Islet precursor cell (in vitro differentiated cells): Measurements from ENCODE around the gene MEA1.
A peak's percentile ranks its signal among the peaks of the same experiment; 100 is the strongest.
"Not testable (repeated sequence)": the region's sequence is repeated elsewhere in the genome, so short reads cannot be mapped to it uniquely, and the experiment has no call there.

Source experiments
- DNase-seq: peaks from one replicate; pipeline ENCODE4 v3.0.0-alpha.2; 2018

MEA1 gene

DNA sequence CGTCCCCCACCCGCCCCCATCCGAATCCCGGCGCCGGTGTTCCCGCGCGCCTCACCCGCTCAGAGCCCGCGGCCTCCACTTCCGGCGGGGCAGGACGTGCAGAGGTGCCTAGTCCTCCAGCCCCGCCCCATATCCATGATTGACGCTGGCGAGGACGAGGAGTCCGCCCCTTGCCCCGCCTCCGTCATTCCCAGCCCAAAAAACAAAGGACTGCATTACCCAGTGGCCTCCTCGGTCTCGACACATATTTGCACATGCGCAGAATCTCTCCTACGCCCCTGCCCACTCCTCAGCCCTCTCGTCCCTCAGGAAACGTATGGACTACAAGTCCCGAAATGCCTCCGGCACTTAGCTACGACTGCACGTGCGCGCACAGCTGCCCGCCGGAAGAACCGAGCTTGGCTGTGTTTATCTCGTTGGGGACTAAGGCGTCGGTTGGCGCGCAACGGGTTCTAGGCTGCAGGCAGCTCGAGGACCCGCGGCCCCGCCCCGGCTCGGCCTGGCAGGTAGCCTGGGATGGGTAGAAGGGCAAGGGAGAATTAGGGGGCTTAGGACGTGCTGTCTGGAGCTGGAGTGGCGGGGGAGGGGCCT lies at the start of gene MEA1, which contains the start of gene KLHDC3:
TSS of gene MEA1 (minus strand) at position 104 of the 591 bp plus-strand sequence. CDS start 133 bp downstream, outside the sequence.
TSS of gene KLHDC3 (plus strand) at position 407 of the 591 bp plus-strand sequence. CDS start 2,944 bp downstream, outside the sequence.
- peak; percentile 100 for DNase-seq

DNA sequence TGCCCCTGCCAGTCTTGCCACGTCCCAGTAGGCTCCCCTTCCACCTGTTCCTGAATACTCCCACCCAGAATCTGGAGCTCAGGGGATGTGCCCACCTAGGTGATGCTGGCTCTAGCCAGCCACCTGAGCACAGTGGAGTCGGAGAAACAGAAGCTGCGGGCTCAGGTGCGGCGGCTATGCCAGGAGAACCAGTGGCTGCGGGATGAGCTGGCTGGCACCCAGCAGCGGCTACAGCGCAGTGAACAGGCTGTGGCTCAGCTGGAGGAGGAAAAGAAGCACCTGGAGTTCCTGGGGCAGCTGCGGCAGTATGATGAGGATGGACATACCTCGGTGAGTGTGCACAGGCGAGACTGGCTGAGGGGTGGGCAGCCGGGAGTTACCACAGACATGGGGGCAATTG lies 49.1 kb upstream of the MEA1 start:
- no peak for DNase-seq

DNA sequence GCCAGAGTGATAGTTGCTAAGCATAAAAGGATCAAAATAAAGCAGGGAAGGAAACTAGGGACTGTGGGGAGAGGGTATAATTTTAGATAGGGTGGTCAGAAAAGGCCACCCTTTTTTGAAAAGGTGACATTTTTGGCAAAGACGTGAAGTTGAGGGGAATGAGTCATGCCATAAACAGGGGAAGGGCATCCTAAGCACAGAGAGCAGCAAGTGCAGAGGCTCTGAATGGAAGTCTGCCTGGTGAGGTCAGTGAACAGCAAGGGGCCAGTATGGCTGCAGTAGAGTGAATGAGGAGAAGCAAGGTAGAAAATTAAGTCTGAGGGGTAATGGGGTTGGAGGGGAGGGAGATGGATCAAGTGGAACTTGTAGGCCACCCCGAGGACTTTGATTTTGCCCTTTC lies 48.1 kb upstream of the MEA1 start:
- DNase-seq, result no peak

DNA sequence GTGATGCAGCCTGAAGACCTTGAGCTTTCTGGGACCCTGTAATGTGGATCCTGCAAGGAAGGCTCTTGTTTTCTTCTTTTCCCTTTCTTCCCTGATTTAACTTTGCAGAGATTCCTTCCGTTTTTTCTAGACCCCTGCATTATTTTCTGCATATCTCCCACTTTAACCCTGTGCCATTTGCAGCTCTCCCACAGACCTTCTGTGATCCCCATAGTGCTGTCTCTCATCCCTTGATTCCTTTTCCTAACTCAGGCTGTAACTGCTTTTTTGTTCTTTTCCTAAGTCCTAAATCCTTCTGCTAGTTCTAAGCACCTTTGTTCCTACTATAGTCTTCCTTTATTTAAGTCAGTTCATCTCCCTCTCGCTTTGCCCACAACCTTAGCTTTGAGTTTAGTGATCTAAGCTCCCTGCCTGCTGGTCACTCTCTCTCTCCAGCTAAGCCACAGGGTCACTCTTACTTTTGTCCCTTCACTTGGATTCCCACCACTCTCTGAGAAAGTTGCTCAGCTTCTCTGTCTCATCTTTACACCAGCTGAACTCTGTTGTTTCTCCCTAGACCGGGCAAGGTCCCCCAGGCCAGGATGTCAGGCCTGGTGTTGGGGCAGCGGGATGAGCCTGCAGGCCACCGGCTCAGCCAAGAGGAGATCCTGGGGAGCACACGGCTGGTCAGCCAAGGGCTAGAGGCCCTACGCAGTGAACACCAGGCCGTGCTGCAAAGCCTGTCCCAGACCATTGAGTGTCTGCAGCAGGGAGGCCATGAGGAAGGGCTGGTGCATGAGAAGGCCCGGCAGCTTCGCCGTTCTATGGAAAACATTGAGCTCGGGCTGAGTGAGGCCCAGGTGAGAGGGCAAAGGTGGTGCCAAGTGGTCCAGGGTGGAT lies 47.2 kb upstream of the MEA1 start:
- DNase-seq, result no peak

DNA sequence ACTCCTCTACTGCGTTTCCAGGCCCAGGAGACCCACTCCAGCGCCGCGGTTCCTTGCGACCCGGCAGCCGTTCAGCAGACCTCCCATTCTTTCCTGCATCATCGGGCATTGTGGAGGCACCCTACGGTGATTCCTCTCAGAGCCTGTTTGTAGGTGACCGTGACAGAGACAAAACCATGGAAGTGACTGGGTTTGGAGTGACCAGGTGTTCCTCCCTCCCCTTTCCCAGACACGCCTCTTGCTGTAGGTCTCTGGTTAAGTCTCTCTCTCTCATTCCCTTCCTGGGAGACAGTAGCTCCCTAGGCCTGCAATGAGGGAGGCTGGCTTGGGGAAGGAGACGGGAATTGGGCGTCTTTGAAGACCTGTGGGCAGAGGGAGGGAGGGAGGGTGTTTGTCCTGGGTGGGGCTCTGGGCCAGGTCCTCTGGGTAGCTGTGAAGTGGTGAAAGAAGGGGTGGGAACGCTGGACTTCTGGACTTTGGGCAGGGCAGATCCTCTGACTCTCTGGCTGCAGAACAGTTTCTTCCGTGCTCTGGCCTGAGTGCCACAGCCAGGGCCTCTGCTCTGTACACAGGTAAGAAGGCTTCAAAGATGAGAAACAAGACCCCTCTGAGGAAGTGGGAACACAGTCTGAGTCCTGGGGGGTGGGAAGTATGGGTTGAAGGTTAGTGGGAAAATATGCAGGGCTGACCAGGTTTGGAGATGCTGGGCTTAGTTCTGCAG lies 46.4 kb upstream of the MEA1 start:
- no peak for DNase-seq

DNA sequence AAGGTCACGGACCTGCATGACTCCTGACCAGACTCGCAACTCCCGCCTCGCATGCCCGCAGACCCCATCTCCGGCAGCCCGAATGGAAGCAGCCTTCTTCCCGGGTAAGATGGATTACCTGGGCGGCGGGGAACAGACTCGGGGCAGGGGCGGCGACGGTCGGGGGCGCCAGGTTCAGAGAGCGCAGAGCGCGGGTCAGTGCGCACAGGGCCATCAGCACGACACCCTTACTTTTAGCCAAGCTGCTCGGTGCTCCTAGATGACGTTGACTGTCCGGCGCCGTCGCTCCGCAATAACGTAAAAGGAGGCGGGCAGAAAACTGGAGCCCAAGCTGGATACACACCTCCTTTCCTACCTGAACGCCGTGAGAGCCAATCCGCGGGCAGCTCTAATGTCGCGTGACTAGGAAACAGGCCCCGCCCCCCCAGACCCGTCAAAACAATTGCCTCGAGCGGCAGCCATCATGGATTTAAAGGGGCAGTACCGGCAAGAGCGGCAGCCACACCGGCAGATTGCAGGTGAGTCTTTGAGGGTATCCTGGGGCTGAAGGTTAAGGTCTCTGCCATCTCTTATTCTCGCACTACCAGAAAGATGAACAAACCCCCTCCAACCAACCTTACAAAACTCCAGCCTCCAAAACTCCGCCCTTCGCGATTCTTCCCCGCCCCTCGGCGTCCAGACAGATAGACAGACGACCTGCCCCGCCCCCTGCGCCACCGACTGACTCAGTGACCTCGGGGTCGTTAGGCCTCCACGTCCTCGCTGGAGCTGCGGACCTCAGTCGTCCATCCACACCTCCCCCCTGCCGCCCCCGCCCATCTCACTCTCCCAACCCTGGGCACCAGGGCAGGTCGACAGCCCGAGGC lies 45.7 kb upstream of the MEA1 start, which contains the start of the genes KLC4 and MRPL2:
TSS of gene KLC4 (plus strand) at position 464 of the 866 bp plus-strand sequence. CDS start 1,705 bp downstream, outside the sequence.
TSS of gene MRPL2 (minus strand) at position 267 of the 866 bp plus-strand sequence. CDS start at position 214, 53 bp downstream.
- DNase-seq, result peak; percentile 99

DNA sequence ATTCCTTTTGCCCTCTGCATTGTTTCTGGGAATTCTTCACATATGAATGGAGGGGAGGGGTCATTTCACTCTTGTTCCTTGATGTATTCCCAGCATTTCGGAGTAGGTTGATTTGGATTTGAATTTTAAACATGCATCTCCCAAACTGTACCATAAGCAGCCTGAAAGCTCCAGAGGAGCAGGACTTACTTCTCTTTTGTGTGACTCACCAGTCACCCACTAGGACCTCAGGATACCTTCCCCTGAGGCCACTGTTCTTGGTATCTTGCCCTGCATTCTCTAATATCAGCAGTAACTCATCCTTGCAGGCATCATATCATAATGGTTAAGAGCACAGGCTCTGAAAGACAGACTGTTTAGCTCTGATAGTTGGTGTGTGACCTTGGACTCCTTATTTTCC lies 44.8 kb upstream of the MEA1 start:
- no peak for DNase-seq

DNA sequence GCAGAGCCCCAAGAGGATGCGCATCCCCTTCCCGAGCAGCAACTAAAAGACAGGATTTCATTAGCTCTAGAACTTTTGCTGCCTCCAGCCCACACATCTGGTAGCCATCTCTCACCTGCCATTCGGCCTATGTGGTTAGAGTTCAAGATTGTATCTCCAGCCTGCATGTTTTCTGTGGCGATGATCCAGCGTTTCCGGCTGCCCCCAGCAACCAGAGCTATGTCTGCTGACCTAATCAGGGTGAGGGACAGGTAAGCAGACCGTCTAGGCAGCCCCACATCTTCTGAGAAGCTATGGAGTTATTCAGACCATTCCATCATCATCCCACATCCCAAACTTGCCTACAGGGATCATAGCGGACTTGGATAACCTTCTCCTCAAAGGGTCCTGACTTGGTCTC lies 42.2 kb upstream of the MEA1 start:
- DNase-seq, result peak; percentile 77

DNA sequence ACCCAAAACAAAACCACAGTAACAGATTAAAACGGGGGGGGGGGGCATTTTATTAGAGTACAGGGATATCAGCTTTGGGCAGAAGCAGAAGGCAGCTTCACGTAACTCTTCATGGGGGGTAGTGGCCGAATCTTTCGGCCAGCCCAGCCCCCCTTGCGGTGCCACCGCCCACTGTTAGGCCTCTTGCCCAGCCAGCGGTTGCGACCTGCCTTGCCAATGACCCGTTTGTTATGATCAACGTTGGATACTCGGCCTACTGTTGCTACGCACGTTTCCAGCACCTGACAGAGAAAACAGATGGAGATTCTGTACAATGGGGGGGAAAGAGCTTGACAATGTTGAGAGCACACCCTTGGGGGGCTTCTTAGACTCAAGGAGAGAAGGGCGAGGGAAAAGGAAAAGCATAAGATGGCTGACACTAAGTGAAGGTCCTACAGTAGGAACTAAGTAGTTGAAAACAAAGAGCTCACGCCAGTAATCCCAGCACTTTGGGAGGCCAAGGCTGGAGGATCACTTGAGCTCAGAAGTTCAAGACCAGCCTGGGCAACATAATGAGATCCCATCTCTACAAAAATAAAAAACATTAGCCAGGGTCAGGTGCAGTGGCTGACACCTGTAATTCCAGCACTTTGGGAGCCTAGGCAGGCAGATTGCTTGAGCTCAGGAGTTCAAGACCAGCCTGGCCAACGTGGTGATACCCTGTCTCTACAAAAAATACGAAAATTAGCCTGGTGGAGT lies 40.6 kb upstream of the MEA1 start:
- no peak for DNase-seq

DNA sequence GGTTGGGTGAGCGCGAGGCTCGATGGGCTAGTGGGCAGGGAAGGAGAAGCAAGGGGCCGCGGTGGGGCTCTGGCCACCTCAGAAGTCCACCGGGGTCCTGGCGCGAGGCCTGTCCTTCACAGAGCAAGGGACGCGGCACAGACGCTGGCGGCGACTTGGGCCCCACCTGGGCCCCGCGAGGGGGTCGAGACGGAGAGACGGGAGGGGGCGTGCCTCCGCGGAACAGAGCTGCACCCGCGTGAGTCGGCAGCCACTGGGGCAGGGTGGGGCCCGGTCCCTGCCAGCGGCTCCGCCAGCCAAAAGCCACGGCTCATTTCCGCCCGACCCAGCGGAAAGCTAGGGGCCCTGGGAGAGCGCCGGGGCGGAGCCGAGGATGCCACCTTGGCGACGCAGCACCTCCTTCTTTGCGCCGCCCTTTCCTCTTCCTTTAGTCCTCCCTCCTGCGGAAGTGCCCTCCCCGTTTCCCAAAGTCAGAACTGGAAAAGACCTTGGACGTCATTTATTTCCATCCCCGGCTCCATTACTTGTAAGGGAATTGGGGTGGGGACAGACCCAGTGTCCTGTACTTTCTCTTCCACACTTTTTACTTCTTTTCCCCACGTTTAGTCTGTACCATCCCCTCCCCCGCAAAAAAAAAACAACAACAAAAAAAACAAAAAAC lies 39.9 kb upstream of the MEA1 start, which contains the start of gene CUL7:
TSS of gene CUL7 (minus strand) at position 307 of the 661 bp plus-strand sequence. CDS start 1,063 bp downstream, outside the sequence.
- peak; percentile 96 for DNase-seq

DNA sequence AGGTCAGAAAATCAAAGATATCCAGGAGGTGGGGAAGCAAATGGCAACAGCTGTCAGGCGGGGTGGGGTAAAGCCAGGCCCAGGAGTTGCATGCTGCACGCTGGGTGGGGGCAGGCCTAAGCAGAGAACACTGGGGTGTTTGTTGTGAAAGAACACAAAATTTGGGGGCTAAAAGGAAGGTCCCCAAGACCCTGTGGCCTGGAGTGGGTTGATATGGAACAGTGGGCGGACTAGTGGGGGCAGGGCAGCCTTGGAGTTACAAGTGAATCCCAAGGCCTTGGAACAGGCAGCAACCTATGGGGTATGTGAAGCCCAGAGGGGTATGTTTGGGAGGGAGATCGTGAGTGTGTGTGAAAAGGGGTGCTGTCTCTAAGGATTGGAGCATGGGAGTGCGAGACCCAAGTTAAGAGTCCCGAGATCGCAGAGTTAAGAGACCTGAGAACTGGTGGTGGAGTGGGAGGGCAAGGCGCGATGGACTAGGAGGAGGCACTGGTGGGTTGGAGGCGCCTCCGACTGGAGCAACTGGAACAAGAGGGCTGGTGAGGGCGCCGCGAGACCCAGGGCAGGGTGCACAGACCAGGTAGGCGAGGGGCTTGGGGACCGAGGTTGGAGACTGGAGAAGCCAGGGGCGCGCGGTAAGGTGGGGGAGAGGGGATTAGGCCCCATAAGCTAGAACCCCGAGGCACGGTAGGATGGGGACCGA lies 39.2 kb upstream of the MEA1 start:
- DNase-seq, result peak; percentile 69

DNA sequence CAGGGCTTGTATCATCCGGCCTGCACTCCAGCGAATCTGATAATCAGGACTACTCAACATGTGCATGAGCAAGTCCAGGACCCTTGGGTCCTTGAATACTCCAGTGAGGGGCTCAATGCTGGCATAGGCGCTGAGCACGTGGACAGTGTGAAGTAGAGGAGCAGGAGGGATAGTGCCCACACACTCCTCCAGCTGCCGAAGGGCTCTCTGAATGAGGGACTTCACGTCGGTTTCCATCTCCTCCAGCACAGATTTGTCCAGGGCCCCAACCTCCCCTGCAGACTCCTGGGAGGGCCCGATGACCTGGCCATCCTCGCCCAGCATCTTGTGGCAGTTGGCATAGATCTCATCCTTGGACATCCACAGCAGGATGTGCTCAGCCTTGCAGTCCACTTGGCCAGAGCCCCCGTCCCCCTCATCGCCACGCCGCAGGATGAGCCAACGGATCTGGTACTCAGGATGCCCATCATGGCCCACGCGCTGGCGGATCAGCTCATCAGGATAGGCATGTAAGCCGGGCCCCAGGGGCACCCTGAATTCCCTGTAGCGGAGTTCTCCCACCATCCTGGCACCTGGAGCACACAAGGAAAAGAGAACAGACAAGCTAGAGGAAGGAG lies 38.6 kb upstream of the MEA1 start:
- no peak for DNase-seq

DNA sequence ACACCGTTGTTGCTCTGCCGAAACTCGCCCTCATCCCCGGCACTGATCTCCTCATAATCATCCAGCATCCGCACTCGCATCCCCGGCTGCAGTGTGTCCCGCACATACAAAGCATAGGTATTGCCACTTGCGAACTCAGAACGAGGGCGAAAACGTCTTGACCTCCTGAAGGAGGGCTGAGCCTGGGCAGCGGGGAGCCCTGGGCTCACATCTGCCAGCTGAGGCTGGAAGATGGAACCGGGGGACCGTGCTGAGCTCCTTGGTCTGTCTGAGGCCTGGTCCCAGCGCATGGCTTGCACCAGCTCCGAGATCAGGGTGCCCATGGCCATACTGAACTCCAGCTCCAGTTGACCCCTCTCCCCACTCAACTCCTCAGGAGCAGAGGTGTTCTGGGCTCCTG lies 37.2 kb upstream of the MEA1 start:
- DNase-seq, result no peak

DNA sequence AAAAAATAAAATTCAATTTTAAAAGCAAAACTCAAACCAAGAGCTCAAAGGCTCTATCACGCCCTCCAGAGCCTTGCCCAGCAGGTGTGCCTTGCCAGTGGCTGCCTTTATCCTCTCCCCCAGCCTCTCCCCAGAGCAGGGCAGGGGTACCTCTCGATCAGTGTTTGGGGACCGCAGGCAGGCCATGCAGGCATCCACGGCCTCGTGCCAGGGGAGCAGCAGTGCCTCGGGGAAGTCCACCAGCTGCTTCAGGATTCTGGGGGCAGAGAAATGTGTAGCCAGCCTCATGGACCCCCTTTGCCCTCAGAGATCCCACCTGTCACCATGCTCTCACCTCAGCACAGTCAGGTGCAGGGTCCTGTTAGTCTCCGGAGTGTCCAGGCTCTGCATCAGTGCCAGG lies 34.3 kb upstream of the MEA1 start:
- DNase-seq, result no peak

DNA sequence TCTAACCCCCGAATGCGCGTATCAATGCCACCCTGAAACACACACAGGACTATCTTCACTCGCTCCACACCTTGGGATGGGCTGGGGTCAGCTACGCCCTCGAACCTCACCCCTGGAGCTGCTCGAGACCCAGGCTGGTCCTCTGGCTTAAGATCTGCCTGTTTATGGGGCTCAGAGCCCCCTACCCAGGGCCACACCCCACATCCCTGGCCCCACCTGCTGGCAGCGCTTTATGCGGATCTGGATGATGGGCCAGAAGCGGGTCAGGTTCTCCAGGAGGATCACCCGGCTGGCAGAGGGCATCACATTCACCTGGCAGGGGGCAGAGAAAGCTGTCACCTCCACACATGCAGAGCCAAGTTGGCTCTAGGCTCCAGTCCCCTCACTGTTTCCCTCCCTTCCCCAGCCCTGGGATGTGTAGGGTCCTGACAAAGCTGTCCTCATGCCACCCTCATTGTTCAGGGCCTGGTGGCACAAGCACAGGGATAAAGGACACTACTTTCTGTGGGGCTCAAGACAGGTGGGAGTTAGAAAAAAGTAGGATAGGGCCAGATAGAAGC lies 31.7 kb upstream of the MEA1 start:
- DNase-seq, result no peak

DNA sequence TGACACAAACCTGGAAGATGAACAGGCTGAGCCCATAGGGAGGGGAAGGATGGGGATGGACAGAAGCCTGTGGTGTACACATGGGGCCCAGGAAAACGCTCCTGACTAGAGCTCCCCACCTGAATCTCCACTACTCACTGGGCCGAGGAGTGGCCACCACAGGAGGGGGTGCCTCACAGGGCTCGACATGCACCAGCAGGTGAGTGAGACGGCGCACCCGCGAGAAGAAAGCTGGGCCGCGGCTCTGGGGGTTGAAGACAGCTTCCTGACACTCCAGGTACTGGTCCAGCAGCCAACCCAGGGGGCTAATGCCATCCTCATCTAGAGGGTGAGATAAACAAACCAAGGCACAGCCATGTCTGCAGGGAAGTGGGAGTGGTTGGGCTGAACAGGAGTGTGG lies 29.6 kb upstream of the MEA1 start:
- DNase-seq, result no peak

DNA sequence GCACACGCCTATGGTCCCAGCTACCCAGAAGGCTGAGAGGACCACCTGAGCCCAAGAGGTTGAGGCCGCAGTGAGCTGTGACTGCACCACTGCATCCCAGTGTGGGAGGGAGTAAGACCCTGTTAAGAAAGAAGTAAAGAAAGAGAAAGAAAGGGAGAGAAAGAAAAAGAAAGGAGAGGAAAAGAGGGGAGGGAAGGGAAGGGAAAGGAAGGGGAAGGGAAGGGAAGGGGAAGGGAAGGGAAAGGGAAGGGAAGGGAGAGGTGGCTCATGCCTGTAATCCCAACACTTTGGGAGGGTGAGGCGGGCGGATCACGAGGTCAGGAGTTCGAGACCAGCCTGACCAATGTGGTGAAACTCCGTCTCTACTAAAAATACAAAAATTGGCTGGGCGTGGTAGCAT lies 27.7 kb upstream of the MEA1 start:
- DNase-seq, result not testable (repeated sequence)

DNA sequence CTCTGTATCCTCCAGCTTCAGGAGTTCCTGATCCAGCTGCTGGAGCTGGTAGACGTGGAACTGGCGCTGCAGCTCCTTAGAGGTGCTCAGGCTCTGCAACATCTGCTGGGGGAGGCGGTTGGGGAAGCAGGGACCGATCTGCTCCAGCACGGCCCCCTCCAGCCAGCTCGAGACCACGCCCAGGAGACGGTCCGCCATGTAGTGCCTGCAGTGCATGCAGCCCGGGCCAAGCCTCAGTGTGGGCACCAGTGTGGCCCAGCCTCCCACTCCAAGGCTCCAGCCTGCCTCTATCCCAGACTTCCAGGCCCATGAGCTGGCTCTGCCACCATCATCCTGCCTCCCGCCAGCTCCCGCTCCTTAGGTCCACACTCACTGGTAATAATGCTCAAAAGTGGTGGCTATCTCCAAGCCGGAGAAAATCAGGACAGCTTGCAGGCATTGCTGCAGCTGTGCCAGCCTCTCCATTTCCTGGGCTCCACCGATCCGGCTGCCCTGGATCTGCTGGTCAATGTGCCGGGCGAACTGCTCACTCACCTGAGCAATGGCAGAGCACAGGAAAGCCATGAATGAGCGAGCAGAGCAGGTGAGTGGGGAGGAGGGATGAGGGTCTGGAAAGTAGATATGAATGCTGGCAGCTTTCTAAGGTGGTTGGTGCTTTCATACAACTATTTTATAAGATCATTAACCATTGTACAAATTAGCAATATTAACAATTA lies 27.0 kb upstream of the MEA1 start:
- DNase-seq, result no peak

DNA sequence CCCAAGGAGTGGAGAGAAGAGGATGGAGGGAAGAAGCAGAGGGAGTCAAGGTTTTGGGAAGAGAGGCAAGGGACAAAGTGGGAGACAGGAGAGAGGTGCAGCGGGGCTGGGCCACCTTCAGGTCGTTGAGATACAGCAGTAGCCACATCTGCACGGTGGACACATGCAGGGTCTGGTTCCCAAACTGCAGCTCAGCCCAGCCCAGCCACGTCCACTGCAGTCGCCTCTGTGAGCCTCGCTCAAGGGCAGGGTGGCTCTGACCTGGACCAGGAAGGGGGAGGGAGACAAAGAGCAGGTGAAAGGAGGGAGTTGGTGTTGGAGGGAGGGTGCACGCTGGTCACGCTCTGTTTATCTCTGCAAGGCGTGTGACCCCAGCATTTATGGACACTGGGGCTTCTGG lies 25.0 kb upstream of the MEA1 start:
- DNase-seq, result no peak
